Activated T-cell treated with anti-CD3 and anti-CD28 coated beads, Interleukin-2, amount 50 U/mL, for 1 hour (primary cell): ENCODE data around the gene NDP.
"Not testable (repeated sequence)": the region's sequence is repeated elsewhere in the genome, so short reads cannot be mapped to it uniquely, and the experiment has no call there.

Experiments
- DNase-seq: peaks from one replicate; pipeline ENCODE4 v3.0.0-alpha.2; 2020

NDP gene

GRCh38 chrX:43969504-43970501 lies 3.4 kb downstream of the NDP start:
- no peak for DNase-seq

- no peak for DNase-seq
Observed at GRCh38 chrX:43968359-43968781, 4.8 kb downstream of the NDP start.

- DNase-seq: no peak
Observed at GRCh38 chrX:43964936-43965335, 8.3 kb downstream of the NDP start.

GRCh38 chrX:43963726-43964125 lies 9.5 kb downstream of the NDP start:
- no peak for DNase-seq

- DNase-seq: no peak
Observed at GRCh38 chrX:43962636-43963035, 10.6 kb downstream of the NDP start.

- no peak for DNase-seq
Observed at GRCh38 chrX:43961699-43962098, 11.5 kb downstream of the NDP start.

GRCh38 chrX:43958529-43958928 lies 14.7 kb downstream of the NDP start:
- DNase-seq: no peak

- DNase-seq: no peak
Observed at GRCh38 chrX:43956034-43956433, 17.2 kb downstream of the NDP start.

GRCh38 chrX:43953218-43953617 lies 20.0 kb downstream of the NDP start:
- no peak for DNase-seq

- peak; percentile 33 for DNase-seq
Observed at GRCh38 chrX:43949669-43950068, 23.5 kb downstream of the NDP start.

- no peak for DNase-seq
Observed at GRCh38 chrX:43940816-43941474, 32.2 kb downstream of the NDP start.

- DNase-seq: no peak
Observed at GRCh38 chrX:43939187-43939926, 33.8 kb downstream of the NDP start.

- not testable (repeated sequence) for DNase-seq
Observed at GRCh38 chrX:43922032-43922431, 51.2 kb downstream of the NDP start.

GRCh38 chrX:43910772-43911171 lies 62.4 kb downstream of the NDP start:
- DNase-seq: not testable (repeated sequence)

- no peak for DNase-seq
Observed at GRCh38 chrX:43910012-43910411, 63.2 kb downstream of the NDP start.

- DNase-seq: no peak
Observed at GRCh38 chrX:43909141-43909540, 64.0 kb downstream of the NDP start.

- DNase-seq: no peak
Observed at GRCh38 chrX:43899878-43900815, 73.0 kb downstream of the NDP start.
